ENCODE measurements around the gene LORICRIN.

The LORICRIN gene

DNA sequence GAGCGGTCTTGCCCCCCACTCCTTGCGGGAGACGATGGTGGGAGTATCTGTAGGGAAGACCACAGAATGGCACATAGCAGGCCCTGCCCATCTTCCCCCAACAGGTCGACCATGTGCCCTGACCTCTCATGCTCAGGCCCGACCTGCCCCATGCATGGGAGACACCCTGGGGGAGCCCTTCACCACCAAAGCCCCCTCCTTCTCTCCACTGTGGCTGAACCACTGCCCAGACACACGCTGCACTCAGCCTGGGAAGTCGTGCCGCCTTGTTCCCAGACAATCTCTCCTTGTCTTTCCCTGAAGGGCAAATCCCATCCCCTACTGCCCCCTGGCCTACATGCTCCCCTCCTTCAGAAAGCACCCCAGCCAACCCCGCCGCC, 47.7 kb downstream of the LORICRIN start:
- no peak for DNase-seq

GRCh38 chr1:153308540-153308939, 49.1 kb downstream of the LORICRIN start:
- DNase-seq, result no peak

- DNase-seq, result no peak
Observed at GRCh38 chr1:153309441-153309840, 50.0 kb downstream of the LORICRIN start.

DNA sequence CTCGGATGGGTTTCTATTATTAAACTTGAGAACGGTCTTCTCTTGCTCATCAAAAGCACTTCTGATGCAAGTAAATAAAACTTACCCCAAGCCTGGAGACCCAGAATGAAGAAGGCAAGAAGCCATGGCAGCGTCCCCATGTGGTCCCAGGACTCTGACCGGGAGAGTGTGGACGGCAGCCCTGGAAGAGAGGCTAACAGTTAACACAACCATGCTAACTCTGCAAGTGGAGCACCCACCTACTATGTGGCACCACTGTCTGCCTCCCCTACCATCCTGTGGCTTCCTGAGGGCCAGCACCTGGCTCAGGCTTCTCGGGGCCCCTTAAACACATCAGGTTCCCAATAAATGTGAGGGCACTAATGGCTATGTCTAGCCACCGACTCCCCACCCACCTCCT, 51.0 kb downstream of the LORICRIN start:
- DNase-seq, result no peak
